T-helper 2 cell treated with Interferon-gamma antibody and Interleukin-4, amounts not matched to agents 100 ng/mL and 5 ng/mL, for 36 hours (primary cell): Measurements from ENCODE around the gene PTK6. TPM values are rescaled to one million over a fixed set of nuclear protein-coding genes. Genes with fewer than 3 reads are reported as not detected.

Source experiments
- intact Hi-C: fragments of 100-400 bp; cut with micrococcal nuclease; formaldehyde crosslinking; loops from one replicate; pipeline ENCODE4 v1.15.1; 2023
- total RNA-seq: library from RNA; stranded (reverse); gene quantifications from 2 replicates; pipeline ENCODE4 v1.2.3, GENCODE V29; 2022

Gene PTK6
- total RNA-seq, result 1.1 and 1.2 TPM in 2 replicates

DNA sequence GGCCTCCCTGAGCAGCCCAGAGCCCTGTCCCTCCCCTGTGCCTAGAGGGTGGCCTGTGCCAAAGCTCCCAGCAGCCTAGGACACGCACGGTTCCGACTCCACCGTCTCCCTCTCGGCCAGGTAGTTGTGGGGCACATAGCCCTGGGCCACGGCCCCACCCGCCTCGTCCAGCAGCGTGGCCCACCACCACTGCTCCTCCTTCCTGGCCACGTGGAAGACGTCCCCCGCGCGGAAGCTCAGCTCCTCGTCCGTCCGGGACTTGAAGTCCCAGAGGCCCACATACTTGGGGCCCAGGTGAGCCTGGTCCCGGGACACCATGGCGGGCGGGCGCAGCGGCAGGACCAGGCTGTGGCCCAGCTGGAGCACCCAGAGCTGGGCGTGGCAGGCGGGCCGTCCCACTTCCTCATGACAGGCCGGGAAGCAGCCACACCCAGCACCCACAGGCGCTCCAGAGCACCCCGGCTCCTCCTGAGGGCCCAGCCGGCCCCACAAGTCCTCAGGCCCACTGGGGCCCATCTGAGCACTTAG is at the start of gene PTK6:
Gene PTK6, minus strand, starts transcription at position 380 of the 528 bp plus-strand sequence. Its CDS starts 62 bp downstream, at position 318.
- intact Hi-C loops, result loop anchor here (1.0 to 5.0 kb wide), 8 partner anchors 16 to 435 kb away; partner anchors contain the start of genes ARFRP1, HELZ2, TPD52L2 and UCKL1

DNA sequence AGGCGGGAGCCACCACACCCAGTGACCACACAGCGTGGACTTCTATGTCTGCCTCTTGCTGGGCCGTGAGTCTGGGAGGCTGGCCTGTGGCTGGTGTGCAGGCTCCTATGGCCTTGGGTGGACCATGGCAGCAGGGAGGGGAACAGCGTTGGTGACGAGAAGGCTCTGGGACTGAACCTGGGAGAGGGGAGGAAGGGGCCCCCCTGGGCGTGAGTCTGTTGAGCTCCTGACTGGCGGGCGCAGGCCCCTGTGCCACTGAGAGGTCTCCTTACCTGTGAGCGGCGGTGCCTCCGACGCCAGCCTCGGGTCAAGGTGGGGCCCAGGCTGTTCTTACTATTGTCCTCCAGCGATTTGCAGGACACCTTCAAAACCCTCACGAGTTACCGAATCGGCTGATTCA is 49.6 kb upstream of the PTK6 start:
- intact Hi-C loops, result no loop called here

DNA sequence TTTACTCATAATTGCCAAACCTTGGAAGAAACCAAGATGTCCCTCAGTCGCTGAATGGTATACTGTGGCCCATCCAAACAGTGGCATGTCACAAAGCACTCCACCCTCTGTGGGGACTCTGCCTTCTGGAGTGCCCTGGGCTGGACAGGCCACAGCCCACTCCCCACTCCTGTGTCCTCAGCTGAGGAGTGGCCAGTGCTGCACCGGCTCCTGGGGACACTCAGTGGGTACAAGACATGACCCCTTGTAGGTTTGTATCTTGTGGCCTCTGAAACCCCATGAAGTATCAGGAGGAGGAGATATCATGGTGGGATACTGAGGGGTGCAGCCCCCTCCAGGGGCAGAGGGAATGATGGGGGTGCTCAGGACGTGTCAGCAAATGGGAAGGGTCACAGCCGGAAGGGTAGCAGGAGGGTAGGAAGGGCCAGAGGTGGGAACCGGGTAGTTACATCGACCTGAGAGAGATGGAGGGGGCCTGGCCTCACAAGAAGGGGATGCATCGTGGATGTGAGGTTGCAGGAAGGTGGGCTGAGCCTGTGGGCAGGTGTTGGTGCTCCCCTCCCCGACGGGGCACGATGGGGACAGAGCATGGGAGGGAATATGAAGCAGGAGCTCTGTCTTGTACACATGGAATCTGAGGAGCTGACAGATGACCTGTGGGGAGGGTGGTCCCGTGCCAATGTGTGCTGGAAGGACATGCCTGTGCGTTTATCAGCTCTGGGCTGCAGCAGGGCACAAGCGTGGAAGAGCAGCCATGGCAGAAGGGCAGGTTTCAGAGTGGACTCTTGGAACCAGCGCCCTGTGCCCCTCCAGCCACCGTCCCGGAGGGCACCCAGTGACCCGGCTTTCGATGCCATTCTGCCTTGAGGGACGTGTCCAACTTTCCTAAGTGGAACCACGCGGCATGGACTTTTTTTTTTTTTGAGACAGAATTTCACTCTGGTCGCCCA is 48.7 kb upstream of the PTK6 start:
- intact Hi-C loops, result no loop called here

DNA sequence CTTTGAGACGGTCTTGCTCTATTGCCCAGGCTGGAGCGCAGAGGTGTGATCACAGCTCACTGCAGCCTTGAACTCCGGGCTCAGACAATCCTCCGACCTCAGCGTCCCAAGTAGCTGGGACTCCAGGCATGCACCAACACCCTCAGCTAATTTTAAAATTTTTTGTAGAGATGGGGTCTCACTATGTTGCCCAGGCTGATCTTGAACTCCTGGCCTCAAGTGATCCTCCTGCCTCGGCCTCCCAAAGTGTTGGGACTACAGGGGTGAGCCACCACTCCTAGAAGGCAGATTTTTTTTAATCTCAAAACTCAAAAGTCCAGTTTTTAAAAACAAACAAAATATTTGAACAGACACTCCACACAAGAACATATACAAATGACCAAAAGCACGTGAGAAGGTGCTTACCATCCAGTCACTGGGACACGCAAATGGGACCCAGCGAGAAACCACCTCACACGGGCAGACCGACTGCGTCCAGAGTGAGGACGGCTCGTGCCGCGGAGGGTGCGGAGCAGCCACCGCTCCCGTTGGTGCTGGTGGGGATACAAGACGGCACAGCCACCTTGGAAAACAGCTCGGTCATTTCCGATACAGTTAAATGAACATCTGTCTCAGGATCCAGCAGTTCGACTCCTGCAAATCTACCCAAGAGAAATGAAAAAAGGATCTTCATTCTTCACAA is 45.3 kb upstream of the PTK6 start:
- intact Hi-C loops, result loop anchor here (5.0 kb wide), 1 partner anchor 70 kb away; the partner anchor contains the start of gene STMN3

DNA sequence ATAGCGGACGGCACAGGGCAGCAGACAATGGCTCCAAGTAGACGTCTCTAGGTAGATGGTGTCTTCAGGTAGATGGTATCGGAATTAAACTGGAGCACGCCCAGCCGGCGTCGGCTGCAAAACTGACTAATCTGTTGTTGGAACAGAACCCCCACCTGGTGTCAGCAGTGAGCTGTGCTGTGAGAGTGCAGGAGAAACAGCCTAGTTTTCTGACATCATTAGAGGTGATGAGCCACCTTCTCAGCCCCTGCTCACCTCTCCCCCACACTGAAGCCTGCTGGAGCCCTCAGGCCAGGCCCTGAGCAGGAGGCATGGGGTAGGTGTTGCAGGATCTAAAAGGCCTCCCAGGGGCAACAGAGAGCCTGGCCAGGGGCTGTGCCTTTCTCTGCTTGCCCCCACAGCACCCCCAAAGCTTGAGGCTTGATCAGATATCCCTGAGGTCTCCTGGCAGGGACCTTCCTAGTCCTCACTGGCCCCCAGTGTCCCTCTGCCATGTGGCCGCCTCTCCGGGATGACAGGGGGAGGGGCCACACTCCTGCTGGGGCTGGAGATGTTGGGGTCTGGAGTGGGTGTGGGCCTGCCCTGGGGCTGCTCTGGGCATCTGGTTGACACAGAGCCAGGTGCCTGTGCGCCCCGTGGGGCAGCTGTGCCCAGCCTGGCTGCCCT is 43.8 kb upstream of the PTK6 start:
- intact Hi-C loops, result loop anchor here (2.0 to 5.0 kb wide), 2 partner anchors 42 to 71 kb away; partner anchors contain the start of gene STMN3

DNA sequence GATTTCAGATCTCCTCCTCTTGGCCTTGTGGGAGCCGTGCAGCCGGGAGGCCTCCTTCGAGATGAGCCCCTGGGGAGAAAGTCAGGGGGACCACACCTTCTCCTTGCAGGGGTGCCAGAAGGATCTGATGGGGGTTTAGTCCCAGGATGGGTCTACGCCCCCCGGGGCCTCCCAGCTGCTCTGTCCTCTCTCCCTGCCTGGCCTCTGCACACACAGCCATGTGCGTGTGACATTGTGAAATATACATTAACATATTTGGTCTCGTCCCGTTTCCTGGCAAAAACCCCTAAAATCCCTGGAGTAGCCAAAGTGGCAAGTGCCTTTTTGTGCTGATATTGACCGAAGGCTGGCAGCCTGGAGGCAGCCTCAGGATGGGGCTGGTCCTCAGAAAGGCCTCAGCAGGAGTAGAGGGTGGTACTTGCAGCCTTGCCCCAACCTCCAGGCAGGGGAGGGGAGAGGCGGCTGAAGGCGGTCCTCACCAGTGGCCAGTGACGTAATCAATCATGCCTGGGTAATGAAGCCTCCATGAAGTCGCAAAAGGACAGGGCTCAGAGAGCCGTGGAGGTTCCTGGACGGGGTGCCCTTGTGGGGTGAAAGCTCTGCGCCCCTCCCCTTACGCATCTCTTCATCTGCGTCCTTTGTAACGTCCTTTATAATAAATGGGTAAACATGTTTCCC is 42.0 kb upstream of the PTK6 start:
- intact Hi-C loops, result loop anchor here (10.0 kb wide), 1 partner anchor 46 kb away; the partner anchor contains the start of gene GMEB2

DNA sequence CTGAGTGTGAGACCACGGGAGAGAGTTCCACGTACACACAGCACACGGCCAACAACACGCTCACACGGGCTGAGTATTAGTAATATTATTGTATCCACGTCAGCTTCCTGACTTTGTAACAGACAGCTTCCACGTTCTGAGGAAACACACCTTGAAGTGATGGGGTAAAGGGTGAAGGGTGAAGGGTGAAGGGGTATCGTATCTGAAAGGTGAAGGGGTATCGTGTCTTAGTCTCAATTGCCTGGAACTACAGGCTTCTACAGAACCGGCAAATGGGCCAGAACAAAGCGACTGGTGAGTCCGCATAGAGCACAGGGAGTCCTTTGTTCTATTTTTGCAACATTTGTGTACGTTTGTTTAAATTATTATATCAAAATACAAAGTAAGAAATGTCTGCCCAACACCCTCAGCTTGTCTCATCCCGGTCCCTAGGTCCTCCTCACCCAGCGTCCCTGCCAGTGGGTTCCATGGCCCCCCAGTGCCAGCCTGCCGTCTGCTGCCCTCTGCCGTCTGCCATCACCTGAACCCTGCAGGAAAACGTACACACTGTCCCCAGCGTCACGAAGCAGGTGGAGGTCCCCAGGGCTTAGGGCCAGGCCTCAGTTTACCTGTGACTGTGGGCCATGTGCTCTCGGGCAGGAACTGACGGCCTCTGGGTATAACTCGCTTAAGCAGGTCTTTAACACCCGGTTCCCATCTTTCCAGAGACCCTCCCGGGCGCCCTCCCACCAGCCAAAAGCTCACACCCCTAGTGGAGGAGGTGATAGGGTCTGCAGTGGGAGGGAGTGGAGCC is 41.2 kb upstream of the PTK6 start:
- intact Hi-C loops, result loop anchor here (10.0 kb wide), 1 partner anchor 46 kb away; the partner anchor contains the start of gene GMEB2

DNA sequence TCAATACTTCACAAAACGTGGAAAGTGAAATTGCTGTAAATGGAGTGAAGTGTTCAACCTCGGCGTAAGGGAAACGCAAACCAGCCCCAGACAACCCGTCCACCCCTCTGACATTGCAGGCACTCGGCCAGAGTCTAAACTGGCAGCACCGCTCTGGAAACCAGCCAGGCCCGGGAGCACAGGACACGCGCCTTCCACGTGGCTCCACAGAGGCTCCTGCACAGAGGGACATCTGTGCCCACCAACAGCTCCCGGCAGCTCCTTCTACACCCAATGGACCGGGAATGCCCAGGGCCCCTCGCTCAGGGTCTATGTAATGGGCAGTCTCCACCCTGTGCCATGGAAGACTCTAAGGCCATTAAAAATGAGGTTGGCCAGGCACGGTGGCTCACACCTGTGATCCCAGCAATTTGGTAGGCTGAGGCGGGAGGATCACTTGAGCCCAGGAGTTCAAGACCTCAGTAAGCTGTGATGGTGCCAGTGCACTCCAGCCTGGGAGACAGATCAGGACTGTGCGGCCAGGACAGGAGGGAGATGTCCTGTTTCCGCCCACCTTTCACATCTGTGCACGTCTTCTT is 40.2 kb upstream of the PTK6 start:
- intact Hi-C loops, result loop anchor here (10.0 kb wide), 1 partner anchor 47 kb away; the partner anchor contains the start of gene GMEB2

DNA sequence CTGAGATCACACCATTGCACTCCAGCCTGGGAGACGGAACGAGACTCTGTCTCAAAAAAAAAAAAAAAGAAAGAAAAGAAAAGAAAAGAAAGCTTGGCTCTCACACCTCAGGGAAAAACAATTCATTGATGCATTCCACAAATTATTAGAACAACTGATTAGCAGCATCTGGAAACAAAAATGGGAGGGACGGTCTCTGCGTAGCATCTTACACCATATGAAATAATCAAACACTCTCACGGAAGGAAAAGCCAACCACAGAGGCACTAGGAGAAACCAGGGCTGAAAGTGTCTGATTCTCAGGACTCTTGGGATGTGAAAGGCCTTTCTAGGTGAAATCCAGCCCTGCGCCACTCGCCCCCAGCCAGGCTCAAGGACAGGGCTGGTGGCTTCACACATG is 39.1 kb upstream of the PTK6 start:
- intact Hi-C loops, result loop anchor here (10.0 kb wide), 1 partner anchor 48 kb away; the partner anchor contains the start of gene GMEB2

DNA sequence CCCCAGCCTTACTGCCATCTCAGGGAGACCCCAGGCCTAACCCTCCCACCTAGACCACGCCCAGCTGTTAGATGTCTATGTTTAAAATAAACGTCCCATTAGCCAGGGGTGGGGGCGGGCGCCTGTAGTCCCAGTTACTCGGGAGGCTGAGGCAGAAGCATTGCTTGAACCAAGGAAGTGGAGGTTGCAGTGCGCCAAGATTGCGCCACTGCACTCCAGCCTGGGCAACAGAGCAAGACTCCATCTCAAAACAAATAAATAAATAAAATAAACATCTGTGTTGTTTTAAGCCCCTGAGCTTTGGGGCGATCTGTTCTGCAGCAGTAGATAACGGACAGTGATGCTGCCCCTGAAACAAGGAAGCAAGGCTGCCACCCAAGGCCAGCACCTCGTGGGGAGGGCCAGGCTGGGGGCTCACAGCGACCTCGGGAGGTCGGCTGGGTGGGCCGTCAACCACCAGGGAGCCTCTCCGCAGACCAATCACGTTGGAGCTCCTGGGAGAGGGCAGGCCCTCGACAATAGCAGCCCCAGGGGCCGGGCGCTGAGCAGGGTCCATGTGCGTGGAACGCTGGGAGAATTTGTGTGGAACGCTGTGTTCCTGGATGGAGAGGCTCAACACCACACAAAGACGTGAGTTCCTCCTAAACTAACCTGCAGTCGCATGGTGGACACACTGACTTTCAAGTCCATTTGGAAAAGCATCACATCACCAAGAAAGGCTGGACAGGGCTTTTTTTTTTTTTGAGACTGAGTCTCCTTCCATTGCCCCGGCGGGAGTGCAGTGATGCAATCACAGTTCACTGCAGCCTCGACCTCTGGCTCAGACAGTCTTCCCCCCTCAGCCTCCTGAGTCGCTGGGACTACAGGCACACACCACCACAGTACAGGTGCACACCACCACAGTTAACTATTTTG is 37.9 kb upstream of the PTK6 start:
- intact Hi-C loops, result loop anchor here (5.0 to 10.0 kb wide), 2 partner anchors 38 to 50 kb away; partner anchors contain the start of genes GMEB2 and PTK6

DNA sequence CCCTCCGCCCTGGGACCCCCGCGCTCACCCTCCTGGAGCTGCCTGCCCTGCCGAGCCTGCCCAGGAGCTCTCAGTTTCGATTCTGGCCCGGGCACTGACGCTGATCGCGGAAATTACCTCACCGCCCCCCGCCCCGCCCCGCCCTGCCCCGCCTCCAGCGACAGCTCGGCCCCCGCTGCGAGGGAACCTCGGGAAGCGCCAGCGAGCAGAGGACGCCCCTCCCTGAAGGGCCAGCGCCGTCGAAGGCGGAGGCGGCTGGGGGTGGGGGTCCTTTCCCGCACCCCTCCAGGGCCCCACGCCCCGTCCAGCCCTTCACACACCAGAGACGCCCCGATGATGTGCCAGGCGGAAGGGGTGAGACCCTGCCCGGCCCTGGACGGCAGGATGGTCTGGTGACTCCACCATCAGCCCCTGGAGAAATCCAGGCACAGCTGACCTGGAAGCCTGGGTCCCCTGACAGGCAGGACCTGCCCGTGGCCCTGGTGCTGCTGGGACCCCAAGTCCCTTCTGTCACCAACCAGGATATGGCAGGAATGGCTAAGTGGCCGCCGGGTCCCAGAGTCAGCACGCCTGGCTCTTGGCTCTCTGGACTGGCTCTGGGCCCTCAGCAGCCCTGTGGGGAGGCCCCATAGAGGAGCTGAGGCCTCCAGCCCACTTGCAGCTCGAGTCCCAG is 37.1 kb upstream of the PTK6 start, which contains the start of gene HELZ2:
Gene HELZ2, minus strand, starts transcription at position 84 of the 673 bp plus-strand sequence. CDS start 1,854 bp downstream, outside the sequence.
- intact Hi-C loops, result loop anchor here (5.0 to 10.0 kb wide), 2 partner anchors 37 to 51 kb away; partner anchors contain the start of genes GMEB2 and PTK6

DNA sequence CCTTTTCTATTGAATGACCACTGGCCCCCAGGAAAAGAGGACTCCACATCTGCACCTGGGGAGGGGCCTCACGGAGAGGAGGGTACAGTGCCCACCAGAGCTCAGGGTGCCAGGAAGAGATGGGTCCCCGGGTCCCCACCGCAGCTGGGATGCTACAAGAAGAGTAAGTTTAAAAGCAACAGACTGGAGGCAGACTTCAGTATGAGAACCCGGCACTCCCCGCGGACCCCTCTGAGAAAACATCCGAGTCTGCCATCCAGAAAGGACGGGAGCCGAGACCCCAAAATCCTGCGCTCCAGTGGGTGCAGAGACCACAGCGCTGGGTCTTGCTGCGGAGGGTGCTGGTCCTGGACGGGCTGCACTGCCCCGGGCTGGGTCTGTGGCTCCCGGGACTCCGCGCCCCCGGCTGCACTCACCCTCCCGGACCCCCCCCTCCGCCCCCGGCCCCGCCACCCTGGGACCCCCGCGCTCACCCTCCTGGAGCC is 36.5 kb upstream of the PTK6 start:
- intact Hi-C loops, result loop anchor here (5.0 to 10.0 kb wide), 2 partner anchors 36 to 51 kb away; partner anchors contain the start of genes GMEB2 and PTK6

DNA sequence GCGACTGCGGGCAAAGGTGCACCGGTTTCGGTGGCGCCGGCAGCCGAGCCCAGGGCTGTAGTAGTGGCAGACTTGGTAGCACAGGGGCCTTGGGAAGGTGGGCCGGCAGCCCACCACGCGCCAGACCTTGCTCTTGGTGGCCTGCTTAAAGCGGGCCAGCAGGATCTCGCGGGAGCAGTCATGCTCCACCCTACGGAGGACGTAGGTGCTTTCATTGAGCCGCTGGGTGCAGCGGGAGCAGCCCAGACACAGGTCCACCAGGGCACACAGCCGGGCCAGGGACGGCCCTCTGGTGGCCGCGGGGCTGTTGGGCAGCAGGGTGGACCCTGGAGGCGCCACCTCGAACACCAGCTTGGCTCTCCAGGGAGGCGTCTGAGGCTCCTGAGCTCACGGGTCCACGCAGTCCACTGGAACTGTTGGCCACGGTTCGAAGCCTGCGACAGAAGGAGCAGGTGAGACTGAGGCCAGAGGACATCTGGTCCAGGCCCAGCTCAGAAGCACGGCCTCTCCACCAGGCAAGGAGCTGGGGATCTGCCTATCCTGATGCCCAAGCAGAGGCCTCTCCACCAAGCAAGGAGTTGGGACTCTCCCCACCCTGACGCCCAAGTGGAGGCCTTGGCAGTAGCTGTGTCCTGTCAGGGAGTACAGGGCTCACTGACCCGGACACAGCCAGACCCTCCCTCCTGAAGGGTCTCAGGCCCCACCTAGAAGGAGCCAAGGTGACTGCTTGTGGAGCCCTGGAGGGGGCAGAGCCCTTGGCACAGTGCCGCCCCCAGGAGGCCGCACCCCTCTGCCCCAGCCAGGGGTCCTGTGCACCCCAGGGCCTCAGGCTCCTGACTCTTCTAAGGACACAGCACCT is 35.8 kb upstream of the PTK6 start:
- intact Hi-C loops, result loop anchor here (5.0 to 10.0 kb wide), 2 partner anchors 36 to 52 kb away; partner anchors contain the start of genes GMEB2 and PTK6

DNA sequence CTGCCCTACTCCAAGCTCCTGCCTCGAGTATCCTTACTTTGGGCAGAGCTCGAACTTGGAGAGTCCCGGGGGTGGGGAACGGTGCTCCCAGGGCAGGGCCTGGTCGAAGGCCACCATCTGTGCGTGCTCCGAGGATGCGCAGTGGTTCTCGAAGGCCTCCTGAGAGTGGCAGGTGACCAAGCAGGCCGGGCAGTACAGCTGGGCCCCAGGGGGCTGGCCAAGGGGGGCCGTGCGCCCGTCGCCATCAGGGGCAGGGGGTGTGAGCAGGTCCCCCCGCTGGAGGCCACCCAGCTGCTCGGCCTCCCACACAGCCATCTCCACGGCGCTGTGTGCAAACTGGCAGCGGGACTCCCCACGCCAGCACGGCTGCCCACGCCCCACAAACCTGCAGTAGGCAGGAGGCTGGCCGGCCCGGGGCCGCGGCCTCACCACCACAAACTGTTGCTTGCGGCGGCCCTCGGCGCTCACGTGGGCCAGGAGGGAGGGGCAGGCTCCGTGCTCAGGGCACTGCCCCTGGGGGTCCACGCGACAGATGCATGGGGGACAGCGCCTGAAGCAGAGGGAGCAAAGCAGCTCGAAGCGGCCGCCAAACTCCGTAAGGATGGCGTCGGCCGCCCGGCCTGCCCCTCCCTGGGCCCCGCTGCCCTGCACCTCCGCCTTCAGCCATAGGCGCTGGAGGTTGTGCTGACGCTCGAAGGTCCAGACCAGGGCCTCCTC is 35.1 kb upstream of the PTK6 start:
- intact Hi-C loops, result loop anchor here (5.0 to 10.0 kb wide), 2 partner anchors 35 to 53 kb away; partner anchors contain the start of genes GMEB2 and PTK6

DNA sequence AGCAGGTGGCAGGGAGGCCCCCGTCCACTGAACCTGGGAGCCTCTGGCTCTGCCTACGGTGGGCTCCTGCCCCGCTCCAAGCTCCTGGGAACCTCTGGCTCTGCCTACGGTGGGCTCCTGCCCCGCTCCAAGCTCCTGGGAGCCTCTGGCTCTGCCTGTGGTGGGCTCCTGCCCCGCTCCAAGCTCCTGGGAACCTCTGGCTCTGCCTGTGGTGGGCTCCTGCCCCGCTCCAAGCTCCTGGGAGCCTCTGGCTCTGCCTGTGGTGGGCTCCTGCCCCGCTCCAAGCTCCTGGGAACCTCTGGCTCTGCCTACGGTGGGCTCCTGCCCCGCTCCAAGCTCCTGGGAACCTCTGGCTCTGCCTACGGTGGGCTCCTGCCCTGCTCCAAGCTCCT is 33.9 kb upstream of the PTK6 start:
- intact Hi-C loops, result loop anchor here (5.0 to 10.0 kb wide), 2 partner anchors 34 to 54 kb away; partner anchors contain the start of genes GMEB2 and PTK6
